IgD-negative memory B cell (primary cell): ENCODE data around the gene NQO2. TPM values are rescaled to one million over a fixed set of nuclear protein-coding genes. Genes with fewer than 3 reads are reported as not detected.
"Not testable (repeated sequence)": the region's sequence is repeated elsewhere in the genome, so short reads cannot be mapped to it uniquely, and the experiment has no call there.

Experiments
- H3K27ac Mint-ChIP-seq, 3 donors: one replicate each; pipeline ENCODE4 v1.8.0; 2020 to 2022; ENCODE audit warnings: mild to moderate bottlenecking in 3 of 3, mixed read lengths in 3 of 3, moderate library complexity in 1 of 3
- H3K27me3 Mint-ChIP-seq: one replicate; pipeline ENCODE4 v1.8.0; 2021; ENCODE audit warnings: mixed read lengths
- H3K36me3 Mint-ChIP-seq: one replicate; pipeline ENCODE4 v1.8.0; 2020; ENCODE audit warnings: mild to moderate bottlenecking, mixed read lengths
- H3K4me1 Mint-ChIP-seq, 3 donors: one replicate each; pipeline ENCODE4 v1.8.0; 2020 to 2022; ENCODE audit warnings: mixed read lengths in 3 of 3, mild to moderate bottlenecking in 1 of 3
- H3K4me3 Mint-ChIP-seq, 4 donors: one replicate each; pipeline ENCODE4 v1.8.0; 2020 to 2022; ENCODE audit warnings: mild to moderate bottlenecking in 4 of 4, mixed read lengths in 4 of 4, moderate library complexity in 3 of 4
- H3K9me3 Mint-ChIP-seq, 3 donors: one replicate each; pipeline ENCODE4 v1.8.0; 2020 to 2021; ENCODE audit warnings: mixed read lengths in 3 of 3, mild to moderate bottlenecking in 1 of 3
- polyA plus RNA-seq: library from polyadenylated mRNA; unstranded; fragments of 300-500 nt; fragmentation: Illumina TruSeq; gene quantifications from one replicate; pipeline ENCODE4 v1.2.3, GENCODE V29; 2021

The NQO2 gene
- polyA plus RNA-seq, 1 donor from 2014 or later = 27.6 TPM

- Mint-ChIP-seq H3K9me3 (no peaks in the 10 kb centered on the region), H3K4me3 (no peak overlapping the region), H3K27me3 (no peaks in the 10 kb centered on the region), H3K36me3 (peaks cover 4% of the 10 kb centered on the region), H3K27ac (no peak overlapping the region), H3K4me1 (peaks cover 20 to 36% (median 35%) of the 10 kb centered on the region in 3 donors)
Measured at GRCh38 chr6:2963756-2964155, 35.9 kb upstream of the NQO2 start.

- Mint-ChIP-seq H3K9me3 (no peaks in the 10 kb centered on the region), H3K4me3 (no peak overlapping the region), H3K36me3 (peaks cover 4% of the 10 kb centered on the region), H3K27me3 (no peaks in the 10 kb centered on the region), H3K4me1 (peaks cover 24 to 42% (median 36%) of the 10 kb centered on the region in 3 donors), H3K27ac (peak overlapping the region in 1 of 3 donors; percentile 85)
Measured at GRCh38 chr6:2964793-2965505, 34.7 kb upstream of the NQO2 start.

- Mint-ChIP-seq H3K36me3 (peaks cover 2% of the 10 kb centered on the region), H3K9me3 (no peaks in the 10 kb centered on the region), H3K4me1 (peaks cover 30 to 49% (median 41%) of the 10 kb centered on the region in 3 donors), H3K27me3 (no peaks in the 10 kb centered on the region), H3K27ac (no peak overlapping the region), H3K4me3 (no peak overlapping the region)
Measured at GRCh38 chr6:2966347-2966746, 33.3 kb upstream of the NQO2 start.

GRCh38 chr6:2967936-2968335 is 31.8 kb upstream of the NQO2 start:
- peaks cover 2% of the 10 kb centered on the region for H3K36me3 Mint-ChIP-seq
- no peak overlapping the region for H3K27ac Mint-ChIP-seq
- peaks cover 22 to 51% (median 41%) of the 10 kb centered on the region in 3 donors for H3K4me1 Mint-ChIP-seq
- peak overlapping the region in 1 of 4 donors; percentile 56 for H3K4me3 Mint-ChIP-seq
- H3K27me3 Mint-ChIP-seq = no peaks in the 10 kb centered on the region
- peaks cover 0 to 2% (median 0%) of the 10 kb centered on the region in 3 donors for H3K9me3 Mint-ChIP-seq

GRCh38 chr6:2968600-2969135 is 31.0 kb upstream of the NQO2 start:
- H3K36me3 Mint-ChIP-seq = peaks cover 2% of the 10 kb centered on the region
- no peaks in the 10 kb centered on the region for H3K27me3 Mint-ChIP-seq
- H3K4me3 Mint-ChIP-seq = peak overlapping the region in 1 of 4 donors; percentile 39
- peaks cover 0 to 2% (median 0%) of the 10 kb centered on the region in 3 donors for H3K9me3 Mint-ChIP-seq
- H3K4me1 Mint-ChIP-seq = peaks cover 22 to 51% (median 38%) of the 10 kb centered on the region in 3 donors
- H3K27ac Mint-ChIP-seq = peak overlapping the region in 2 of 3 donors; percentile 24 to 85

- Mint-ChIP-seq H3K9me3 (peaks cover 0 to 2% (median 0%) of the 10 kb centered on the region in 3 donors), H3K27ac (peak overlapping the region in 2 of 3 donors; percentile 79 to 80), H3K27me3 (no peaks in the 10 kb centered on the region), H3K4me3 (peak overlapping the region in 3 of 4 donors; percentile 20 to 96 (median 27)), H3K4me1 (peaks cover 22 to 51% (median 35%) of the 10 kb centered on the region in 3 donors), H3K36me3 (peaks cover 2% of the 10 kb centered on the region)
Measured at GRCh38 chr6:2969549-2969948, 30.1 kb upstream of the NQO2 start.

GRCh38 chr6:2970034-2970685 is 29.5 kb upstream of the NQO2 start:
- H3K27me3 Mint-ChIP-seq = no peaks in the 10 kb centered on the region
- H3K27ac Mint-ChIP-seq = peak overlapping the region; percentile 71 to 81 (median 79)
- H3K36me3 Mint-ChIP-seq = peaks cover 2% of the 10 kb centered on the region
- H3K4me1 Mint-ChIP-seq = peaks cover 22 to 49% (median 32%) of the 10 kb centered on the region in 3 donors
- peak overlapping the region; percentile 88 to 96 (median 95) for H3K4me3 Mint-ChIP-seq
- peaks cover 0 to 2% (median 0%) of the 10 kb centered on the region in 3 donors for H3K9me3 Mint-ChIP-seq

- Mint-ChIP-seq H3K27ac (peak overlapping the region in 2 of 3 donors; percentile 79 to 81), H3K4me1 (peaks cover 22 to 50% (median 34%) of the 10 kb centered on the region in 3 donors), H3K36me3 (peaks cover 2% of the 10 kb centered on the region)
Measured at GRCh38 chr6:2970753-2971419, 28.8 kb upstream of the NQO2 start.

GRCh38 chr6:2971420-2972218 is 28.1 kb upstream of the NQO2 start, which contains the start of gene SERPINB6:
SERPINB6 (minus strand) TSS chr6:2971567; CDS start chr6:2959332, 12,235 bp downstream.
- no peaks in the 10 kb centered on the region for H3K27me3 Mint-ChIP-seq
- H3K9me3 Mint-ChIP-seq = peaks cover 0 to 2% (median 0%) of the 10 kb centered on the region in 3 donors
- H3K36me3 Mint-ChIP-seq = peaks cover 2% of the 10 kb centered on the region
- H3K4me1 Mint-ChIP-seq = peaks cover 22 to 46% (median 35%) of the 10 kb centered on the region in 3 donors
- H3K27ac Mint-ChIP-seq = peak within 1 kb of the TSS; percentile 89 to 95 (median 93)
- H3K4me3 Mint-ChIP-seq = peak within 1 kb of the TSS; percentile 88 to 96 (median 96)

More at GRCh38 chr6:2970753-2971419, 28.8 kb upstream of the NQO2 start:
- Mint-ChIP-seq H3K27me3 (no peaks in the 10 kb centered on the region), H3K9me3 (peaks cover 0 to 2% (median 0%) of the 10 kb centered on the region in 3 donors), H3K4me3 (peak overlapping the region; percentile 88 to 96 (median 96))

- H3K4me1 Mint-ChIP-seq = peaks cover 18 to 43% (median 35%) of the 10 kb centered on the region in 3 donors
- peak overlapping the region; percentile 89 to 95 (median 93) for H3K27ac Mint-ChIP-seq
- not testable (repeated sequence) for H3K9me3 Mint-ChIP-seq, H3K27me3 Mint-ChIP-seq, H3K36me3 Mint-ChIP-seq
- peak overlapping the region; percentile 87 to 96 (median 95) for H3K4me3 Mint-ChIP-seq
Measured at GRCh38 chr6:2972219-2972487, 27.5 kb upstream of the NQO2 start.

GRCh38 chr6:2972685-2973084 is 27.0 kb upstream of the NQO2 start:
- H3K27me3 Mint-ChIP-seq, H3K9me3 Mint-ChIP-seq, H3K36me3 Mint-ChIP-seq: not testable (repeated sequence)
- Mint-ChIP-seq H3K4me3 (peak overlapping the region; percentile 9 to 96 (median 90)), H3K4me1 (peaks cover 14 to 38% (median 31%) of the 10 kb centered on the region in 3 donors), H3K27ac (peak overlapping the region in 2 of 3 donors; percentile 89 to 93)

- H3K36me3 Mint-ChIP-seq, H3K27me3 Mint-ChIP-seq, H3K9me3 Mint-ChIP-seq, H3K27ac Mint-ChIP-seq: not testable (repeated sequence)
- peak overlapping the region in 1 of 4 donors; percentile 30 for H3K4me3 Mint-ChIP-seq
- H3K4me1 Mint-ChIP-seq = peaks cover 14 to 35% (median 26%) of the 10 kb centered on the region in 3 donors
Measured at GRCh38 chr6:2973180-2973579, 26.5 kb upstream of the NQO2 start.

GRCh38 chr6:2973676-2974075 is 26.0 kb upstream of the NQO2 start:
- Mint-ChIP-seq H3K36me3 (no peaks in the 10 kb centered on the region), H3K27ac (peak overlapping the region in 1 of 3 donors; percentile 23), H3K4me3 (peak overlapping the region in 1 of 4 donors; percentile 30), H3K27me3 (no peaks in the 10 kb centered on the region), H3K9me3 (peaks cover 0 to 2% (median 0%) of the 10 kb centered on the region in 3 donors), H3K4me1 (peaks cover 13 to 31% (median 21%) of the 10 kb centered on the region in 3 donors)

- Mint-ChIP-seq H3K27me3 (peaks cover 8% of the 10 kb centered on the region), H3K4me1 (peaks cover 4 to 17% (median 15%) of the 10 kb centered on the region in 3 donors), H3K9me3 (peaks cover 0 to 2% (median 0%) of the 10 kb centered on the region in 3 donors), H3K27ac (no peak overlapping the region), H3K4me3 (peak overlapping the region in 2 of 4 donors; percentile 35 to 83), H3K36me3 (peaks cover 2% of the 10 kb centered on the region)
Measured at GRCh38 chr6:2976060-2976459, 23.6 kb upstream of the NQO2 start.
